ENCODE data around the gene SCRN1.

SCRN1 gene, protein sequence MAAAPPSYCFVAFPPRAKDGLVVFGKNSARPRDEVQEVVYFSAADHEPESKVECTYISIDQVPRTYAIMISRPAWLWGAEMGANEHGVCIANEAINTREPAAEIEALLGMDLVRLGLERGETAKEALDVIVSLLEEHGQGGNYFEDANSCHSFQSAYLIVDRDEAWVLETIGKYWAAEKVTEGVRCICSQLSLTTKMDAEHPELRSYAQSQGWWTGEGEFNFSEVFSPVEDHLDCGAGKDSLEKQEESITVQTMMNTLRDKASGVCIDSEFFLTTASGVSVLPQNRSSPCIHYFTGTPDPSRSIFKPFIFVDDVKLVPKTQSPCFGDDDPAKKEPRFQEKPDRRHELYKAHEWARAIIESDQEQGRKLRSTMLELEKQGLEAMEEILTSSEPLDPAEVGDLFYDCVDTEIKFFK

DNA sequence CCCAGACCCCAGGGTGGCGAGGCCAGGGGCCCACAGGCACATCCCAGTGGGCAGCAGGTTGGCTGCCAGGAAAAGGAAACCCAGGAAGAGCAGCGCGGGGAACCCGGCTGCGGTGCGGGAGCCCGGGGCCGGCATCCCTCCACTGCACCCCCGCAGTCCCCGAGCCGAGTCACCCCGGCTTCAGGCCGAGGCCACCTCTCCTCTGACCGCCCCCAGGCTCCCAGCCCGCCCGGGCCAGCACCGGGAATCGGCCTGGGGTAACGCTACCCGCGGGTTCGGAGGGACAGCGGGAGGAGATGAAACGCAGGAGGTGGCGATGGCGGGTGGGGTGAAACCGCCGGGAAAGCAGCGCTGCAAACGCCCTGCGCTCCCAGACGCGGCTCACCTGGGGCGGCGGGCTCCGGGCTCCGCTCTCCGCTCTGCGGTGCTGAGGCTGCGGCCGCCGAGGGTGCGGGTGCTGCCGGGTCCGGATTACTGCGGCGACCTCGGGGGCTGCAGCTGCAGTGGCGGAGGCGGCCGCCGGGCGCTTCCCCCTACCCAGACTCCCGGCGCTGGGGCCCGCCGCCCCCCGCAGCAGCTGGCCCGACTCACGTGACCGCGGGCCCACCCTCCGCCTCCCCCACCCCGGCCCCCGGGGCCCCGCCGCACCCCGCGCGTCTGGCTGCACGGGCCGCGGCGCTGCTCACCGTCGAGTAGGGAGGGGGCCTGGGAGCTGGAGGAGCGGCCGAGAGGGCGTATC lies at the start of gene SCRN1:
Gene SCRN1, minus strand, starts transcription at position 545 of the 739 bp plus-strand sequence. CDS start 20,734 bp downstream, outside the sequence.
- peak in 2 of 6 experiments; percentile 18 to 37 for DNase-seq

- DNase-seq: no peak
Measured at GRCh38 chr7:30038196-30038980, 48.8 kb upstream of the SCRN1 start.

GRCh38 chr7:30036220-30036619 lies 46.6 kb upstream of the SCRN1 start:
- no peak for DNase-seq

- DNase-seq: no peak
Measured at GRCh38 chr7:30034501-30034900, 44.9 kb upstream of the SCRN1 start.

GRCh38 chr7:30032310-30033125 lies 42.9 kb upstream of the SCRN1 start:
- no peak for DNase-seq

DNA sequence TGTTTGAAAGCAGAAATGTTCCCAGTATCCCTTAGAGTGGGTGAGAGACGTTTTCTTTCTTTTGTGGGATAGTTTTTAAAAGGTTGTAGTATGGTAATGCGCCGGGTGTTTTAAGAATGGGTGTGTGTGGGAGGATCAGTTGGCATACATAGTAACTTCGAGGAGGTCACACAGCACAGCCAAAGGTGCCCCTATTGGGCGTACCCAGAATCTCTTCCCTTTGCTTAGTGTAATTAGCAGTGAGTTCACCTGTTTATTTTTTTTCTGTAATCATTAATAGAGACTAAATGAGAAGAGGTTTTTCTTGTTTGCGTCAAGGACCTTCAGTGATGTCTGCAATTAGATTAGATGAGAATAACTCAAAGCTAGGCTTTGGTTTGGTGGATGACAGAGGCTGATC lies 40.1 kb upstream of the SCRN1 start:
- peak in 1 of 6 experiments; percentile 3 for DNase-seq

DNA sequence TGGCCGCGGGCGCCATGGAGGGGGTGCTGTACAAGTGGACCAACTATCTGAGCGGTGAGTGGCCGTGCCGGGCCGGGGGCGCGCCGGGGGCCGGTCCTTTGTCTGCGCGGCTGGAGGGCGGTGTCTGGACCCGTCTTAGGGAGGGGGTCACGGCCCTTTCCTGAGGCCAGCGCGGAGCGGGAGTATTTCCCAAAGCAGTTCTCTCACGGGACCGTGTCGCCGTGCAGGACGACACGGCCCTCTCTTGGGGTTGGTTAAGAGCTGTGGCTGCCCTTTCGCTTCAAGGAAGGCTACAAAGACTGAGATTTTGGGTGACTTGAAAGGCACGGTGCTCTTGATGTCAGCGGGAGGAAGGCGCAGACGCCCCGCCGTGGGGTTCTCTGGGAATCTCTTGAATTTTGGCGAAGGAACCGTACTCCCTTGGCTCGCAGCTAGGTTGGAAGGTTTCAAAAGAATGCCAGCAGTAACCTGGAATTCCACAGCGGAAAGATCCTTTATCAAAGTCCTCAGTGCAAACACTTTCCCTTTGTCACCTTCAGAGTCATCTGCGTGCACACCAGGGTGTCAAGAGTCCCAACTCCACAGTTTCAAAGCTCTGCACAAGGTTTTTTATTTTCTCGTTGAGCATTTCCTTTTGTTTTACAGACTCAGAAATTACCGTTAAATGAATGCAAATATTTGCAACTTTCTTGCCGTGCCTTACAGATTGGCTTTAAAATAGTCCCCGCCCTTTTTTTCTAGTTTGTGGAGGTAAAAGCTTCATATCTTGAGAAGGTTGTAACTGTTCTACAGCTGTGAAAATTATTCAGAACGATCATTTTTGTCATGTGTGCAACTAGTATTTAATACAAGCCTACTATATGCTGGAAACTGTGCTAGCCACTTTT lies 39.4 kb upstream of the SCRN1 start:
- peak in 5 of 6 experiments; percentile 28 to 57 (median 37) for DNase-seq

DNA sequence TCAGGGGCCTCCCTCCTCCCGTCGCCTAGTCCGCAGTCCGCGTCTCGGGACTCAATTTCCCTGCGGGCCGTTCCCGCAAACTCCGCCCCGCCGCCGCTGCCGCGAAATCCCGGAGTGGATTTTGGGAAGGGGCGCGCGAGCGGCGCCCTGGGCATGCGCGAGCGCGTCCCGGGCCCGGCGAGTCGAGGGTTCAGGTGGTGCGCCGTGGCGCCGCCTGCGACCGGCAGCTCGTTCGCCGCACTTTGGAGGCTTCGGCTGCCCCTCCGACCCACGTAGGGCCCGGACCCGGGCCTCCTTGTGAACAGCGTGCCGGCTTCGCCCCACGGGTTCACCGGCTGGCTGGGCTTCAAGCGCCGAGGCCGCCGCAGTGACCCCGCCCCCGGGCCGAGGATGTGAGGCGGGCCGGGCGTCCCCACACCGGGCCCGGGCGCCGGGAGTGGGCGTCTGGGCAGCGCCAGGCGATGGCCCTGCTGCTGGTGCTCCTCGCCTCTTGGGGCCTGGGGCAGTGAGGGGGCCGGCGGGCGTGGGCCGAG lies 38.7 kb upstream of the SCRN1 start, which contains the start of gene PLEKHA8:
Gene PLEKHA8, plus strand, starts transcription at position 197 of the 533 bp plus-strand sequence. CDS start 351 bp downstream, outside the sequence.
- DNase-seq: peak; percentile 72 to 94 (median 81)

DNA sequence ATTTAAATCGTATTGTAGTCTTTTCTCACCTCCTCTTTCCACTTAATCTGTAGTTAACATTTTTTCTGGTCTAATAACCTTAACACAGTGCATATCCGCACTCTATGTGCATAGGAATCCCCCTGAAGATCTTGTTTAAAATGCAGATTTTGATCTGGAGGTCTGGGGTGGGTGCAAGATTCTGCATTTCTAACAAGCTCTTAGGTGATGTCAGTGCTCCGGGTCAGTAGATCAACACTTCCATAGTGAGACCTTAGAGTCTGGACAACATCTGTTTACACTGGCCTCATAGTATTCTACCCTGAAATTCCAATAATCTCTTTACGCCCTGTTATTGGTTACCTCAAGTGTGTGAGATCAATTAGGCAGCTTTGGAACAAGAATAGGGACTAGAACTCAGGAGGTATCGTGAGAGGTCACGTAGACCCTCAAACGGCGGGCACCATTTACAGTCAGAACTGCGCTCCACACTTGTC lies 38.2 kb upstream of the SCRN1 start:
- DNase-seq: no peak

DNA sequence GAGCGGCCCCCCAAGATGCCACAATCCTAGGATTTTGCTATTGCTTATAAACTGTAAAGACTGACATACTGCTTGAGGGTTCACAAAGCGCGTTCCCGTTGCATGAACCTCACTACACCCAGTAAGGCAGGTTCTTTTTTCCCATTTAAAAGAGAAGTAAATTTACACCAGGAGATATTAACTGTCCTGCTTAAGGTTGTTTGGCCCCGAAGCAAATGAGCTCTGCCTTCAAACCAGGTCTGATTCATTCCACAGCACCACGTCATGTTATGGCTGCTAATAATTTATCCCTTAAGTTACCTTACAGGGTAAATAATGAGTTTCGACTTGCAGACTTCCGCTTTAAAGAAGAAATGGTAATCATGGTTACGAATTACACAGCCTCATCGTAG lies 37.5 kb upstream of the SCRN1 start:
- peak in 4 of 6 experiments; percentile 28 to 75 (median 43) for DNase-seq

DNA sequence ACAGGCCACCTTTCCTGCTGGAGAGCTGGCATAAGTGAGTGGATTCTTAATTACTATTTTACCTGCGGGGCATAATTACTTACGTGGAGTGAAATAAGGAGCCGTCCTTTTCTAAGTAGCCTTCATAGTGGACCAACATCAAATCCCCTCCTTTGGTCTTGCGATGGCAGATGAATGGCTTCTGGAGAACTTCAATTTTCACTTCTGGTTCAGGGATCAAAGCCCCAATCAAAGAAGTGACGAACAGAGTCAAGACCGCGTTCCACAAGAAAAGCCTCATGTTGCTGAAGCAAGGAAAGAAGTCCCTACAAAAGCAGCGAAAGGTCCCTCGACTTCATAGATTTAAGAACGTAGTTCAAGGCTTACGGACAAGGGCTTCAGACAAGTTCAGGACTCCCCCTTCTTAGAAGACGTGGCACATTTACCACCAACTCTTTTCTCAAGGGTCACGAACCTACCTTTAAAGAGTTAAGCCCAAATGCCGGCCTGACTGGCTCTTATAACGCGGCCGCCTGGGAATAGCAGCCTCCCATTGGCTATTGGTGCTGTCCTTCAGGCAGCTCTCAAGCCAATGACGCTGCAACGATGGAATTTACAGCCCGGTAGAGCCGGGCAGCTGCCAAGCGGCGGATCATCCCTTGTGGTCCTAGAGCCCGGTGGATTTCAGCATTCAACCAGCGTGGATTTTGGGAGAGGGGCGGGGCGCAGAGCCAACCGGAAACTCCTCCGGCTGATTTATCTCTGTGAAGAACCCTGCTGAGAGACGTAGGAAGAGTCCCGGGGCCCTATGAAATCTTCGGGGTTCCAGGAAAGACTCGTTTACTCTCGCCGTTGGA lies 36.8 kb upstream of the SCRN1 start, which contains the start of gene FKBP14:
Gene FKBP14, minus strand, starts transcription at position 474 of the 836 bp plus-strand sequence. Its CDS starts 194 bp downstream, at position 280.
- DNase-seq: peak; percentile 82 to 88 (median 86)

DNA sequence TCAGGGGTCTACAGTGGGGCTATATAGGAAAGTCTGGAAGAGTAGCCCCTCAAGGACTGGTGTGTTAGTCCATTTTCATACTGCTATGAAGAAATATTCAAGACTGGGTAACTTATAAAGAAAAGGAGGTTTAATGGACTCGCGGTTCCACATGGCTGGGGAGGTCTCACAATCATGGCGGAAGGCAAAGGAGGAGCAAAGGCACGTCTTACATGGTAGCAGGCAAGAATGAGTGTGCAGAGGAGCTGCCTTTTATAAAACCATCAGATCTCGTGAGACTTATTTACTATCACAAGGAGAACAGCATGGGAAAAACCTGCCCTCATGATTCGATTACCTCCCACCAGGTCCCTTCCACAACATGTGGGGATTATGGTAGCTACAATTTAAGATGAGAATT lies 33.9 kb upstream of the SCRN1 start:
- DNase-seq: no peak

DNA sequence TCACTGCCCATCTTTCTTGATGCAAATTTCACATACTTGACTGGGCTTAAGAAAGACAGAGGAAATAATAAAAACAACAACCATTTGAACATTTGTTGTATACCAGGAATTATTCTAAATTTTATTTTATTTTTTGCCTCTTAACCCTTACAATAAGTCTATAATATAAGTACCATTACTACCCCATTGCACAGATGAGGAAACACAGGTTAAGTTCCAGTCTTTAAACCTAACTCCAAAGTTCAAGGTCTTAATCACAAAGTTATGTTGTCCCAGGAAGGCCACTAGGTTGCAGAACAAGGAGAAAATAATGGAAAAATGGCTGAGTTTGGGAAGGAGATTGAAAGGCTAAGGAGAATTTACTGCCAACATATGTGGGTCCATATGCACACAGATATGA lies 33.4 kb upstream of the SCRN1 start:
- DNase-seq: no peak

DNA sequence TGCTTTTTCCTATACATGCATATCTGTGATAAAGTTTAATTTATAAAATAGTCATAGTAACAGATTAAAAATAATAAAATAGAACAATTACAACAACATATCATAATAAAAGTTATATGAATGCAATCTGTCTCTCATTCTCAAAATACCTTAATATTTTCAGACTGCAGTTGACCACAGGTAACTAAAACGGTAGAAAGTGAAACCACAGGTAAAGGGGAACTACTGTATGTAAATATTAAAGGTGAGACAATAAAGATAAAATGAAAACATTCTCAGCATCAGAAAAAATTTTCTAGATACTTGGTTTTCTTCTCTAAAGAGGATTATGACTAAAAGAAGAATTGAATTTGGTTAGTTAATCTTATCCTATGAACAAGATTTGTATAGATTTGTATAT lies 30.9 kb upstream of the SCRN1 start:
- no peak for DNase-seq

GRCh38 chr7:30019960-30020359 lies 30.4 kb upstream of the SCRN1 start:
- no peak for DNase-seq

DNA sequence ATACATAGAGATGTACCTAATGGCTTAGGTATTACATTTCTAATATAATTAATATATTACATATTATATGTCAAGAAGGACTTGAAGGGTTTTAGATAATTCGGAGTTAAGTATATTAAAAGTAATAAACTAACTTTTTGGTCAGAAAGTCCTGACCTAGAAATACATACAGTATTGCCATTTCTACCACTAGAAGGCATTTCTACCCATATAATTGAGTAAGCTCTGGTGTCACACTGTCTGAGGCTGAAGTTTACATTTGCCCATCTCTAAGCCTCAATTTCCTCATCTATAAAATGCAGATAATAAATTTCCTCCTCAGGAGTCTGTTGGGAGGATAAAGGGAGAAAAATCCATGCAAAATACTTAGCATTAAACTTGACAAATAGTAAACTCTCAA lies 29.8 kb upstream of the SCRN1 start:
- no peak for DNase-seq

DNA sequence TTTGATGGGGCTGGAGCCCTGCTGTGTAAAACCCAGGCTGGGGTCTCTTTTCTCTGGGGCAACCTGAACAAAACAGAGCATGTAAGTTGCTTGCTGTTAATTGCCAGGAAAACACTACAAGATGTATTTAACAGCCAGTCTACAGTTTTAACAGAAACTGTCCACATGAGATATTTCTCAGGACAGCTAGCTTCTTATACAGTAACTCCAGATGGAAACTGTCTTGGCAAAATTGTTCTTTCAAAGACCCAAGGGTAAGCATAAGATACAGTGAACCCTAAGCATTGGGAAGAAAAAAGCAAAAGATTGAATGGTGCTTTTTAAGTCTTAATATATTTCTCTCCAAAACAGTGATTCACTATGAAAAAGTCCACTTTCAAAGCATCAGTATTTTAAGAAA lies 28.9 kb upstream of the SCRN1 start:
- no peak for DNase-seq

GRCh38 chr7:30012757-30013156 lies 23.2 kb upstream of the SCRN1 start:
- DNase-seq: no peak

GRCh38 chr7:30010021-30010420 lies 20.4 kb upstream of the SCRN1 start:
- no peak for DNase-seq

GRCh38 chr7:30005464-30005863 lies 15.9 kb upstream of the SCRN1 start:
- no peak for DNase-seq
